AML-193 (cell line): ENCODE measurements around the gene TLN1.

Experiments
- DNase-seq, 2 experiments: peaks; one replicate each; lab custom pipeline; 2025; lab: John Stamatoyannopoulos, UW

The TLN1 gene, protein sequence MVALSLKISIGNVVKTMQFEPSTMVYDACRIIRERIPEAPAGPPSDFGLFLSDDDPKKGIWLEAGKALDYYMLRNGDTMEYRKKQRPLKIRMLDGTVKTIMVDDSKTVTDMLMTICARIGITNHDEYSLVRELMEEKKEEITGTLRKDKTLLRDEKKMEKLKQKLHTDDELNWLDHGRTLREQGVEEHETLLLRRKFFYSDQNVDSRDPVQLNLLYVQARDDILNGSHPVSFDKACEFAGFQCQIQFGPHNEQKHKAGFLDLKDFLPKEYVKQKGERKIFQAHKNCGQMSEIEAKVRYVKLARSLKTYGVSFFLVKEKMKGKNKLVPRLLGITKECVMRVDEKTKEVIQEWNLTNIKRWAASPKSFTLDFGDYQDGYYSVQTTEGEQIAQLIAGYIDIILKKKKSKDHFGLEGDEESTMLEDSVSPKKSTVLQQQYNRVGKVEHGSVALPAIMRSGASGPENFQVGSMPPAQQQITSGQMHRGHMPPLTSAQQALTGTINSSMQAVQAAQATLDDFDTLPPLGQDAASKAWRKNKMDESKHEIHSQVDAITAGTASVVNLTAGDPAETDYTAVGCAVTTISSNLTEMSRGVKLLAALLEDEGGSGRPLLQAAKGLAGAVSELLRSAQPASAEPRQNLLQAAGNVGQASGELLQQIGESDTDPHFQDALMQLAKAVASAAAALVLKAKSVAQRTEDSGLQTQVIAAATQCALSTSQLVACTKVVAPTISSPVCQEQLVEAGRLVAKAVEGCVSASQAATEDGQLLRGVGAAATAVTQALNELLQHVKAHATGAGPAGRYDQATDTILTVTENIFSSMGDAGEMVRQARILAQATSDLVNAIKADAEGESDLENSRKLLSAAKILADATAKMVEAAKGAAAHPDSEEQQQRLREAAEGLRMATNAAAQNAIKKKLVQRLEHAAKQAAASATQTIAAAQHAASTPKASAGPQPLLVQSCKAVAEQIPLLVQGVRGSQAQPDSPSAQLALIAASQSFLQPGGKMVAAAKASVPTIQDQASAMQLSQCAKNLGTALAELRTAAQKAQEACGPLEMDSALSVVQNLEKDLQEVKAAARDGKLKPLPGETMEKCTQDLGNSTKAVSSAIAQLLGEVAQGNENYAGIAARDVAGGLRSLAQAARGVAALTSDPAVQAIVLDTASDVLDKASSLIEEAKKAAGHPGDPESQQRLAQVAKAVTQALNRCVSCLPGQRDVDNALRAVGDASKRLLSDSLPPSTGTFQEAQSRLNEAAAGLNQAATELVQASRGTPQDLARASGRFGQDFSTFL (N-terminal part only)

GRCh38 chr9:35732185-35732799, at the start of gene TLN1, which contains the start of gene CREB3:
TLN1 (minus strand) TSS chr9:35732195; CDS start chr9:35725694, 6,501 bp downstream.
CREB3 (plus strand) TSS chr9:35732666; CDS start chr9:35732773, 107 bp downstream.
- peak; percentile 96 to 98 for DNase-seq

GRCh38 chr9:35781066-35781465, 49.1 kb upstream of the TLN1 start:
- DNase-seq: no peak

DNA sequence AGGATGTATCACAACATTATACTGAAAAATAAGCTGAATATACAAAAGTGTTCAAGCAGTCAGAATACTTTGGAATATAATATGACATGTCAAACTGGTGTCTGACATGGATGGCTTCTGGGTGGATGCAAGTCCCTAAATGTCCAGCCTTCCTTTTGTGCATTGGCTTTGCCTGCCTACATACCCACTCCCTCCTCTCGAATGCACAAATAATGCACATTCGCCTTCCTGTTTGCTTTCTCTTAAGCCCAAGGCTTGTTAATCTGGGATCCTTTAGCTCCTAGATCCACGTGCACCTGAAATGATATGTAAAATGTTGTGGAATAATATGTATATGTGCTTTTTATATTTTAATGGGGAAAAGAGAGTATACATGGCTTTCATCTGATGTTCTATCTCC, 46.5 kb upstream of the TLN1 start:
- no peak for DNase-seq

GRCh38 chr9:35776018-35776417, 44.0 kb upstream of the TLN1 start:
- no peak for DNase-seq

GRCh38 chr9:35774907-35775635, 43.1 kb upstream of the TLN1 start:
- DNase-seq: no peak

DNA sequence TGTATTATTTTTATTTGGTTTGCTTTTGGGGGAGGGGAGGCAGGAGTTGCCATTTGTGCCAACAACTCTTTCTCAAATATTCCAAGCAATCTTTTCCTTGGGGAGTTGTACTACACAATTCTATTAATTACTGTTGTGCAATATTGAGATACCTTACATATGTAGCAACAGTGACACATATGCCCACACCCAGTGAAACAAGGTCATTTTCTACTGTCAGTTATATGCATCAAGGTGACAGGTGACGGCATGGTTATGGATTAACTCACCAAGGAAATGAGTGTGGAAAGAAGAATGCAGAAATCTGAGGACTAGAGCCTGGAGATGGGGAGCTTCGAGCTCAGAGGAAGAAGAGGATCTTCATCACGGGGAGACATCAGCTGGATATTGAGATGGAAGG, 39.9 kb upstream of the TLN1 start:
- DNase-seq: no peak

DNA sequence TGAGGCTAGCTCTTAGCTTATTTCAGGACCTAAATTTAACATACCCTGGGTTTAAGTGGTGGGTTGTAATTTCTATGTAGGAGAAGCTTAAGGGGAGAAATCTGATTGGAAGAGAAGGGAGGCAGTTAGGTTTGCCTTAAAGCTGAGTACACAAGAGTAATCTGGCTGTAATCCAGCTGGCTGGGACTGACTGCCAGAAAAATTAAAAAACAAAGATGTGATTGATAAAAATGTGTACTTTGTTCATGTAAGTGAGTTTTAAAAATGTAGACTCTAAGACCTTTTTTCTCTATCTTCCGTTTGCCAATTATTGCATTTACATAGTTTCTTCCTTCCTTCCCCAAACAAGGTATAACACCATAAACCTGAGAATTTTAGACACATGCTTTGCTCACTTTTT, 39.5 kb upstream of the TLN1 start:
- no peak for DNase-seq

- DNase-seq: no peak
Observed at GRCh38 chr9:35771075-35771433, 39.1 kb upstream of the TLN1 start.

GRCh38 chr9:35769763-35770162, 37.8 kb upstream of the TLN1 start:
- no peak for DNase-seq

- no peak for DNase-seq
Observed at GRCh38 chr9:35767458-35767857, 35.5 kb upstream of the TLN1 start.

- no peak for DNase-seq
Observed at GRCh38 chr9:35766997-35767396, 35.0 kb upstream of the TLN1 start.

DNA sequence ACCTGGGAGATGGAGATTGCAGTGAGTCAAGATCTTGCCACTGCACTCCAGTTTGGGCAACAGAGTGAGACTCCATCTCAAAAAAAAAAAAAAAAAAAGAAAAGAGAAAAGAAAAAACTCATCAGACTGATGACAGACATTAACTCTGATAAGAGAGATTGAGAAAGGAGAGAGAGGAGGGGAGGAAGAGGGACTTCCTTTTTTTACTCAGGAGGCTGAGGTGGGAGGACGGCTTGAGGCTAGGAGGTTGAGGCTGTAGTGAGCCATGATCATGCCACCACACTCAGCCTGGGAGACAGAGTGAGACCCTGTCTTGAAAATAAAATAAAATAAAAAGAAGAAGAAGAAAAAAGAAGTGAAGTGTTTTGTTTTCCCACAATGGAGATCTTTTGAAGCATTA, 31.8 kb upstream of the TLN1 start:
- DNase-seq: no peak

DNA sequence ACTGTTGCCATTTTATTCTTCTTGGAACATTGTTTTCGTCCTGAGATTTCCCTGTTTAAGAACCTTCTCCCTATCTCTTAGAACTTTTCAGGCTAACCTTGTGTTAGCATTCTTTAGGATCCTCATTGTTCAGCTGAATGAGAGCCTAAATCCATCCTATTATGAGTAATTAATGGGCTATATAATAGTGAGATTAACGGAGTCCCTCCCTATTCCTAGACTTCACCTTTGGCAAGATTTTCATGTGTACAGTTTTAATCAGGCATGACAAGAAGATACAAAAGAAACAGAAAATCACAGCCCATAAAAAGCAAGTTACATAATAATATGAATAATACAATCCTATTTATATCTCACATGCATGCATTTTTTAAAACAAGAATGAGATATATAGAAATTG, 31.2 kb upstream of the TLN1 start:
- DNase-seq: no peak

DNA sequence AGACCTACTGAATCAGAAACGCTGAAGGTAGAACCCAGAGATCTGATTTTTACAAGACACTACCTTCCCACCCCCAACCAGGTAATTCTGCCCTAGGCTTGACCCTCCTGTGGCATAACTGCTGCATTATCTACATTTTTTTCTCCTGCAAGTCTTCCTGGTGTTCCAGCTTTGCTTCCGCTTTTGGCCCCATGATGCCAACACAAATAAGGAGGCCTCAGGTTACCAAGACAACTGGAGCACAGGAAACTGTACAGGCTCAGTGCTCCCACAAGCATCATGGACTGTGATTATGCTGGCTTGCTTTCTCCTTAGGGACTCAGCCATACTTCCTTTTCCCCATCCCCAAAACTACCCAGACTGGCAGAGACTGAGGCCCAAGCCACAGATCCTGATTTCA, 28.7 kb upstream of the TLN1 start:
- DNase-seq: no peak

DNA sequence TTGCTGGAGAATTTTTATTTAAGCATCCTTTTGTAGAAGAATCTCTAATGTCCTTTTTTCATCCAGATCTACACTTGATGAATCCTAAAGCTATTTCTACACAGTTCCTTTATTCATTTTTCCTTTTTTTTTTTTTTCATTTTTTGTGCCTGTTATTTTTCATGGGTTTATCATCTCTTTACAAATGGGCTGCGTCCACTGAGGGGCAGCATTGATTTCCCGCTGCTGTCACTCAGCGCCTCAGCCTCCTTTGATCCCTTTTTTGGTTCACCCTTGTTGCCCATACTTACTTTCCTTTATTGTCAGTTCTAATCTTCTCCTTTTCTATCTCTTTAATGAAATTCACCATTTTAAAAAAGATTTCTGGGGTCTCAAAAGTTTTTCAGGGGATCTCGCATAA, 27.8 kb upstream of the TLN1 start:
- DNase-seq: no peak

GRCh38 chr9:35758475-35759050, 26.6 kb upstream of the TLN1 start:
- DNase-seq: peak; percentile 34 to 58

DNA sequence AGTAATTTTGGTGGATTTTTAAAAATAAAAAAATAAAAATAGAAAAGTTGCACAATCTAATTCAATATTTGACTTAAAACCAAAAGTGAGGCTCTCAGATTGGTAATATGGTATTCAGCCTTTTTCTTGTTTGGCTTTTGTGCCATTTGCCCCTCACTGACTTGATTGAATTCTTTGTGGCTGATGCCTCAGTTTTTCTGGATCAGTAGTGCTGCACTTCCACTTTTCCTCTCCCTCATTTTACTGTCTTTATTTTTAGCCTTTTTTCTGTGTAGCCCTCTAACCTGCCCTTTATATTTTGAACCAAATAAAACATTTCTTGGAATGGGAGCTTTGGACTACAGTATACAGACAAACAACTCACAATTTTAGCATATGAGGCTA, 25.9 kb upstream of the TLN1 start:
- no peak for DNase-seq

- peak in 1 of 2 experiments; percentile 6 for DNase-seq
Observed at GRCh38 chr9:35757226-35757891, 25.4 kb upstream of the TLN1 start.

DNA sequence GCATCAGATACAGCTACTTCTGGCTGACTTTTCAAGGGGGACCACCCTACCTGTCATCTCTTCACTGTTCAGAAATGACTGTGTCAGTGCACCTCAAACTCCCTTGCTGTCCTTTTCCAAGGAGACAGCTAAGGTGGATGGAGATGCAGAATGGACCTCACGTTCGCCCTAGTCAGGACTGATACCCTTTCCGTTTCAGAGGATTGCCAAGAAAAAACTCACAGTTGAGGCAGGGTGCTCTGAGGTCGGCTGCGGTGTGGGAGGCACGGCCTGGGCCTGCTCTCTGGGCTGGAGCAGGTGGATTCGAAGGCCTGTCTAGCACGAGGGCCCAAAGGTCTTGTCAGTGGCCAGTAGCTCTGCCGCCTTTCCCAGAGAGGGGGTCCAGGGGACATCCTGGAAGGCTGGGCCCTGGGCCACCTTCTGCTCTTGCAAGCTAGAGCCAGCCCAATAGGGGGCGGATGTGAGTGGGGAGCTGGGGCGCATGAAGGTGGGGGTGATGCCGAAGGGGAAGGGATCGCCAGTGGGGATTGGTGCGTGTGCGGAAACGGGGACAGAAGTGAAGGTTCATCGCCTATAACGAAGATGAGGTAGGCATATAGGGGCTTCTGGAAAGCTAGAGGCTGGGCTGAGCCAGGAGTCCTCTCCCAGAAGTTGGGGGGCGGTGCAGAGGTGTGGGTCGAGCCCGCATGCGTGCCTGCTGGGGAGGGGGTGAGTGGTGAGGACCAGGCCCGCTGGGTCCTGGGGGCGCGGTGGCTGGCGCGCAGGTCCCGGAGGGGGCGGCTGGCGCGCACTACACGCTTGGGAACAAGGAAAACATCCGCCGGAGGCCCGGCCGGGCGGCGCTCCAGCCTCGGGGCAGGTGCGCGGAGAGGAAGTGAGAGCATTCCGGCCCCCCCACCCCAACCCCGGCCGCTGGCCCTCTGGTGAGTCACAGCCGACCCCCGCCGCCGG, 24.6 kb upstream of the TLN1 start:
- peak; percentile 52 to 56 for DNase-seq
